GM18909 (cell line): ENCODE measurements around the gene CPAMD8.

Experiments
- ATAC-seq: cut with Tn5 transposase; IDR thresholded peaks from one replicate; pipeline ENCODE4 v1.9.1; 2021; ENCODE audit warnings: mild to moderate bottlenecking; ENCODE audit not compliant: unreplicated experiment, poor library complexity

CPAMD8 gene

DNA sequence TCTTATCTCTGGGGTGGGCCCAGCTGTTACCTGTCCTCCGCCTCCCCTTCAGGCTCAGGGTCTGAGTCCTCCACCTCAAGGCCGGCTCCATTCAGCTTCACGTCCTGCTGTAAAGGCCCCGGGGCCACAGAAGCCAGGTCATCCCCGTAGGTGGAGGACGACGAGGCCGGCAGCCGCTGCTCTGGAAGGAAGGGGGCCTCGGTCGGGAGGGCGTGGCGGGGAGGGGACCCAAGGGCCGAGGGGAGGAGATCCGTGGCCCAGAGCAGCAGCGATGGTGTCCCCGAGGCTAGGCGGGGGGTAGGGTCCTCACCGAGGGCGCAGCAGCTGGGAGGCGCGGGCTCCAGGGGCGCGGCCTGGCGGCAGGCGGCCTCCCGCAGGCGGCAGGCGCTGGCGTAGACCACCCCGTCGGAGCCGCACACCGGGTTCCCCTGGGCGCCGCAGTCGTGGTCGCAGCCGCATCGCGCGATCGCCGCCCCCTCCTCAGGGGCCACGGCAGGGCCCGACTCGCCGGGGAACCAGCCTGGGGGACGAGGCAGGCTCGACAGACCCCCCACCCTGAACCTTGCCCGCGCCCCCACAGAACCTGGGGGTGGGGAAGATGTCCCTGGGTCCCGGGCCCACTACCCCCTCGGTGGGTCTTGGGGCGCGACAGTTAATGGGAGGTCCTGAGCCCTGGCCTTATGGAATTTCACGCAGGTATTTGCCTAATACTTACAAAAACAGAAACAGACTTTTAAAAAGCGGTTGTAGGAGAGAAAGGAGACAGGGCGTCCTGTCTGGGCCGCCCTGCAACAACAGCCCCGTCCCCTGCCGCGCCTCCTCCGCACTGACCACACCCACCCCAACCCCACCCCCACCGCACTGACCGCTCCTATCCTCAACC, 130.2 kb downstream of the CPAMD8 start:
- ATAC-seq, result peak; percentile 29

GRCh38 chr19:16895467-16896145, 131.0 kb downstream of the CPAMD8 start:
- no peak for ATAC-seq

- ATAC-seq, result no peak
These were observed 132.5 kb downstream of the CPAMD8 start for GRCh38 chr19:16894080-16894479.

GRCh38 chr19:16893686-16893989, 133.0 kb downstream of the CPAMD8 start:
- ATAC-seq, result no peak

DNA sequence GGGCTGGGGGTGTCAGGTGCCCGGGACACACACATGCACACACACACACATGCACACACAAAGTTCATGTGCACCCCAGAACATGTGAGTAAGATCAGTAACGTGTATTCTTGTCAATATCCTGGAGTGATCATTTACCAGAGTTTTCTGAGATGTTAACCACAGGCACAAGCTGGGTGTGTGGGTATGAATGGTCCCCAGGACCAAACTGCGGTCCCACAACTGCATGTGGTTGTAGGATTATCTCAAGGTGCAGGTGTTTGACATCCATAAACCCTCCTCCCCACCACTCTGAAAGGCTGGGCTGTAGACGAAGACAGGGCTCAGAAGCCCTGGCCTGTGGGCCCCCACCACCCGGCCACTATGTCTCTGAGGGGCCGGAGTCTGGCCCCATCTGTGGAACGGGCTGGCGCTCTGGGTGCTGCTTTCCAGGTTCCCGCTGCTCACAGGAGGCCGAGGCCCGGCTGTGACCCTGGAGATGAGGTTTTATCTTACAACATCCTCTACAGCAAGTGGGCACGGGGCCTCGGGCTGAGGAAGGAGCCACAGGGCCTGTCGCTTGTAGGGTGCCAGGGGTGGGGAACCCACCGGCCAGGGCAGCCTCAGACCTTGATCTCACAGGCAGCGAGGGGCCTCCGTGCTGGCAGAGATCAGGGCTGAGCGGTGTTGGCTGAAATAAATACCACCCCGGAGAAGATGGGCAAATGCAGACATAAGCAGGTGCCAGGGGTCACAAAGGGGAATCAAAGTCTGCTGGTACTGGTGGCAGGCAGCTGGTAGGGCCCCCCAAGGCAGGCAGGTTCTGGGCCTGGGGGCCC, 133.5 kb downstream of the CPAMD8 start:
- peak; percentile 32 for ATAC-seq

DNA sequence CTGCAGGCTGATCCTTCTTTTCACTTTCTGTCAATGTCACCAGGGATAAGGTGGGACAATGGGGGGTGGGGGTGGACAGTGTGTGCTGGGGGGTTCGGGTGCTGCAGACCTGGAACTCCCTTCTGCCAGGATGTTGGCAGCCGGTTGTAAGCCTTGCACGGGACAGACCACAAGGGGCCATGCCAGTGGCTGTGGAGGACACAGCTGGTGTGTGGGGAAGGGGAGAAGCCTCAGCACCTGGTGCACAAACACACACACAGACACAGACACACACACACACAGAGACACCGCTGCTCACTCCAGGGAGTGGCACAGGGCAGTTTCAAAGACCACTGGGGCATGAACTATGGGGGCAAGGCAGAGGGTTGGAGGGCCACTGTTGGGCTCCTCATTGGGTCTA, 134.2 kb downstream of the CPAMD8 start:
- ATAC-seq, result no peak

- no peak for ATAC-seq
These were observed 134.8 kb downstream of the CPAMD8 start for GRCh38 chr19:16891696-16892382.

- ATAC-seq, result no peak
These were observed 136.0 kb downstream of the CPAMD8 start for GRCh38 chr19:16890461-16891184.

DNA sequence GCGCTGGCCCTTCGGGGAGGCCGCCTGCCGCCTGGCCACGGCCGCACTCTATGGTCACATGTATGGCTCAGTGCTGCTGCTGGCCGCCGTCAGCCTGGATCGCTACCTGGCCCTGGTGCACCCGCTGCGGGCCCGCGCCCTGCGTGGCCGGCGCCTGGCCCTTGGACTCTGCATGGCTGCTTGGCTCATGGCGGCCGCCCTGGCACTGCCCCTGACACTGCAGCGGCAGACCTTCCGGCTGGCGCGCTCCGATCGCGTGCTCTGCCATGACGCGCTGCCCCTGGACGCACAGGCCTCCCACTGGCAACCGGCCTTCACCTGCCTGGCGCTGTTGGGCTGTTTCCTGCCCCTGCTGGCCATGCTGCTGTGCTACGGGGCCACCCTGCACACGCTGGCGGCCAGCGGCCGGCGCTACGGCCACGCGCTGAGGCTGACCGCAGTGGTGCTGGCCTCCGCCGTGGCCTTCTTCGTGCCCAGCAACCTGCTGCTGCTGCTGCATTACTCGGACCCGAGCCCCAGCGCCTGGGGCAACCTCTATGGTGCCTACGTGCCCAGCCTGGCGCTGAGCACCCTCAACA, 136.6 kb downstream of the CPAMD8 start:
- ATAC-seq, result no peak

GRCh38 chr19:16889366-16889882, 137.2 kb downstream of the CPAMD8 start:
- ATAC-seq, result no peak

DNA sequence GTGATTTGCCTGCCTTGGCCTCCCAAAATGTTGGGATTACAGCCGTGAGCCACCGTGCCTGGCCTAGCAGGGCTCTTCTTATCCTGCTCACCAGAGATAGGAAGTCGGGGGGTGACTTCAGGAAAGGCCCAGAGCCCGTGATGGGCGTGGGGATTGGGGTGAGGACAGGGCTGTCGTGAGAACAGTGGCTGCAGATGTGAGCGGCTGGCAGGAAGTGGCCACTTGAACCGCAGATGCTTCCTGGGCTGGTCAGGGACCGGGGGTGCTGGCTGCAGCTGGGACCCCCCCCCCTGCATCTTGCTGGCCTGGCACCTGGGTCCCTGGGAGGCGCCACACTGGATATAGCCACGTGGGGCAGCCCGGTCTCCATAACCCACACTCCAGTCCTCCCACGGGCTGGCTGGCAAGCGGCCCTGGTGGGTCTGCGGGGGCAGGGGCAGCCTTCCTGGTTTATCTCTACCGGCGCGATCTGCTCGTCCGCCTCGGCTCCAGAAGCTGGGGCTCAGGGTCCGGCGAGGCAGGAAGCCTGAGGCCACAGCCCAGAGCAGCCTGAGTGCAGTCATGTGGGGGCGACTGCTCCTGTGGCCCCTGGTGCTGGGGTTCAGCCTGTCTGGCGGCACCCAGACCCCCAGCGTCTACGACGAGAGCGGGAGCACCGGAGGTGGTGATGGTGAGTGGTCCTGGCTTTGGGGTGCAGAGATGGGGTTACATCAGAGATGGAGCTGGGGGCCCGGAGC, 137.8 kb downstream of the CPAMD8 start, which contains the start of gene F2RL3:
F2RL3 (plus strand) TSS at position 371 of the 737 bp plus-strand sequence; CDS start at position 562, 191 bp downstream.
- ATAC-seq, result peak; percentile 55

- ATAC-seq, result no peak
These were observed 139.0 kb downstream of the CPAMD8 start for GRCh38 chr19:16887353-16888265.

- no peak for ATAC-seq
These were observed 140.2 kb downstream of the CPAMD8 start for GRCh38 chr19:16886305-16886880.

- no peak for ATAC-seq
These were observed 141.4 kb downstream of the CPAMD8 start for GRCh38 chr19:16885166-16885565.

GRCh38 chr19:16883522-16883921, 143.1 kb downstream of the CPAMD8 start:
- no peak for ATAC-seq

GRCh38 chr19:16882146-16882545, 144.5 kb downstream of the CPAMD8 start:
- ATAC-seq, result no peak
